GM19324 (cell line): Measurements from ENCODE around the gene FAM135A.
"Not testable (repeated sequence)": the region's sequence is repeated elsewhere in the genome, so short reads cannot be mapped to it uniquely, and the experiment has no call there.

ENCODE experiments used
- ATAC-seq: cut with Tn5 transposase; IDR thresholded peaks from one replicate; pipeline ENCODE4 v1.9.1; 2021; ENCODE audit warnings: mild to moderate bottlenecking, moderate library complexity; ENCODE audit not compliant: unreplicated experiment, low FRiP score

The FAM135A gene

DNA sequence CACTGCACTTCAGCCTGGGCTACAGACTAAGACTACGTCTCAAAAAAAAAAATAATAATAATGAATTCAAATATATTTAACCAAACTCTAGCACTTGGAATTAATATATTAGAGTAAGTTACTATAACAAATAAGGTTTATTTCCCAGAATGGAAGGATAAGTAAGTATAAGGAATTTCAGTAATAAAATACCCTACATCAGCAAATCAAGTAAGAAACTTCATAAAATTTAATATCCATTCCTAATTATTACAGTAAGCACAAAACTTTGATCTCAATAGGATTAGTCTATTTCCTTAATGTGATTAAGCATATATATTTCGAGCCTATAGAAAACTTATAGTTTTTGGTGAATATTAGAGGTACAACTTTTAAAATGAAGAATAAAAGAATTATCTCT is 116.7 kb downstream of the FAM135A start:
- ATAC-seq = no peak

DNA sequence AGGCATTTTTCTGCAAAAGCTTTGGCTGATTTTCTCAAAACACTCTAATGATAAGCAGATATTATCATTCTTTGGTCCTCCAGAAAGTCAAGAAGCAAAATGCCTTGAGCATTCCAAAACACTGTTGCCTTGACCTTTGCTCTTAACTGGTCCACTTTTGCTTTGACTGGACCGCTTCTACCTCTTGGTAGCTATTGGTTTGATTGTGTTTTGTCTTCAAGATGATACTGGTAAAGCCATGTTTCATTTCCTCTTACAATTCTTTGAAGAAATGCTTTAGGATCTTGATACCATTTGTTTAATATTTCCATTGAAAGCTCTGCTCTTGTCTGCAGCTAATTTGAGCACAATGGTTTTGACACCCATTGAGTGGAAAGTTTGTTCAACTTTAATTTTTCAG is 117.8 kb downstream of the FAM135A start:
- ATAC-seq = no peak

DNA sequence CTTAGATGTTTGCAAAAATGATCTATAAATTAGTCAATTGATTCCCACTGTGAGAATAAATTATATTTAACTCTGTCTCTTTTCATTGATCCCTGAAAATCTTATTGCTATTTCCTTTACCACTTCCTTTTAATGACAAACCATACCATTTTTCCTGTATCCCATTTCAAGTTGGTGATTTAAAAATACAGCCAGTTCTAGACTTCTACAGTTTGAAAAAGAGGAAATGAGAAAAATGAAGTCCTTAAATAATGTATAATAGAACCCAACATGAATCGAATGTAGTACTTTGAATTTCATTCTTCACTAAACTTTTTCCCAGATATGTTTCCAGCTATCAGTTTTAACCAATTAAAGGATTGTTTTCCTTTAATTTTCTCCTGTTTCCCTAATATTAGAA is 124.0 kb downstream of the FAM135A start:
- no peak for ATAC-seq

DNA sequence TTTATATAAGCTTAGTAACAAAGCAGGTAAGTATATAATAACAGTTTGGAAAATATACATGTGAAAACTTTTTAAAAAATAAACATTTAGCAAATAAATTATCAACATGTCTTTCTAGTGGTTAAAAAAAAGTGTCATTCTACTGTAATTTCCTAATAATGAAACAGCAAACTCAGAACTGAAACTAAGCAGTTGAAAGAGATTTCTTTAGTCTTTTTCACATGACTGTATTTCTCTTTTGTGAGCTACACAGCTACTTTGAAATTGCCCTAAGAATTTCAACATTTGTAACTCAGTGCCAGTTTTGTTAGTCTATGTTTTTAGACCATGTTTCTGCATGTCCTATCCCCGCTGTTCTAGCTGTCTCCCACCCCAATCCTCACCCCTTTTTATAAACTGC is 125.1 kb downstream of the FAM135A start:
- no peak for ATAC-seq

GRCh38 chr6:70547313-70547712 is 134.0 kb downstream of the FAM135A start:
- ATAC-seq = no peak

GRCh38 chr6:70547905-70548304 is 134.6 kb downstream of the FAM135A start:
- no peak for ATAC-seq

DNA sequence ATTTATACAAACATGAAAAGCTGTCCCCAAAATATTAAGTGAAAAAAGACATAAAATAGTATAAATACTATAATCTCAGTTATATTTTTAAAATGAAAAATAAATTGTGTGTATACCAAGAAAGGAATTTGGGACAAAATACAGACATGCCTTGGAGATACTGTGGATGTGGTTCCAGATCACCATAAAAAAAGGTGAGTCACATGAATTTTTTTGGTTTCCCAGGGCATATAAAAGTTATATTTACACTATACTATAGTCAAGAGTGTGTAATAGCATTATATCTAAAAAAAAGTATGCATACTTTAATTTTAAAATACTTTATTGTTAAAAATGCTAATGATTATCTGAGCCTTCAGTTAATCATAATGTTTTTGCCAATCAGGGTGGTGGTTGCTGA is 136.0 kb downstream of the FAM135A start:
- no peak for ATAC-seq

DNA sequence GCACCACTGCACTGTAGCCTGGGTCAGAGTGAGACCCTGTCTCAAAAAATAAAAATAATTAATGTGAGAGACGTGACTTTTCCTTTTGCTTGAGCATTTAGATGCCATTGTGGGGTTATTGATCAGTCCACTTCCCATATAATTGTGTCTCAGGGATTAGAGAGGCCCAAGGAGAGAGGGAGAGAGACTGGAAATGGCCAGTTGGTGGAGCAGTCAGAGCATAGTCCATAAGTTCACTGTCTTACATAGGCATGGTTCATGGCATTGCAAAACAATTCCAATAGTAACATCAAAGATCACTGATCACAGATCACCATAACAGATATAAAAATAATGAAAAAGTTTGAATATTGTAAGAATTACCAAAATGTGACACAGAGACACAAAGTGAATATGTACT is 138.3 kb downstream of the FAM135A start:
- no peak for ATAC-seq

GRCh38 chr6:70552286-70552940 is 139.1 kb downstream of the FAM135A start:
- ATAC-seq = not testable (repeated sequence)

- no peak for ATAC-seq
Measured at GRCh38 chr6:70552974-70553373, 139.7 kb downstream of the FAM135A start.

DNA sequence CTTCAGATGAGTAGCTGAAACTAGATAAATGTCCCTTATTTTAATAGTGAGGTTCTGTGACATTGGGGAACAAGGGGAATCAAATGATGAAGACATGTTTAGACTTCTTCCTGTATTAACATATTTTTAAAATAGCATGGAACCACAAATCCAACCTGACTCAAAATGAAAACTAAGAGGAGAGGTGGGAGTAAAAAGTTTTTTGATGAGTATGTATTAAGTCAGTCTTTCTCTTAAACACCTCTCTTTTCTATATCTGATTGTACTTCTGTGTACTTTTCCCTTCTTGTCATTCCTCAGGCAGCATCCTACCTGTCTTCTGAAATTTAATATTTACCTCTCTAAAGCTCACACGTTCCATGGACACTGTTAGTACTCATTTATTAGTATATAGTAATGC is 144.7 kb downstream of the FAM135A start:
- no peak for ATAC-seq

GRCh38 chr6:70562401-70562800 is 149.1 kb downstream of the FAM135A start:
- ATAC-seq = not testable (repeated sequence)

DNA sequence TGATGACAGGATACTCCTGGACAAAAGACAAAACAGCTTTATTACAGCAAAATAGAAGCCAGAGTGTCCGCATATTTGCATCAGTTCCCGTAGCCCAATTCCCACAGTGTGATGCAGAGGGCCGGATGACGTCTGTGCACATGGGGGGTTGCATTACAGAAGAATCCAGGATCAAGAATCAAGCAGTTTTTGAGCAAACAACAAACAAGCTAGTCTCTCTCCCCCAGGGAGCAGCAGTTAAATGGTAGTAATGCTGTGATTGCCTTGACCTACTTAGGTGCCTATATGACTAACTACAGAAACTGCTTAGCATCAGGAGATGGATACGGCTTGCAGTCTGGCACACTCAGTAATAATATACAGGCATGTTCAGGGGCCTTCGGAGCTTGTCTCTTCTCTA is 150.2 kb downstream of the FAM135A start:
- no peak for ATAC-seq

GRCh38 chr6:70566751-70567382 is 153.6 kb downstream of the FAM135A start, which contains the start of gene SDHAF4:
SDHAF4 (plus strand) TSS chr6:70566930; CDS start chr6:70566941, 11 bp downstream.
- ATAC-seq = peak; percentile 100

DNA sequence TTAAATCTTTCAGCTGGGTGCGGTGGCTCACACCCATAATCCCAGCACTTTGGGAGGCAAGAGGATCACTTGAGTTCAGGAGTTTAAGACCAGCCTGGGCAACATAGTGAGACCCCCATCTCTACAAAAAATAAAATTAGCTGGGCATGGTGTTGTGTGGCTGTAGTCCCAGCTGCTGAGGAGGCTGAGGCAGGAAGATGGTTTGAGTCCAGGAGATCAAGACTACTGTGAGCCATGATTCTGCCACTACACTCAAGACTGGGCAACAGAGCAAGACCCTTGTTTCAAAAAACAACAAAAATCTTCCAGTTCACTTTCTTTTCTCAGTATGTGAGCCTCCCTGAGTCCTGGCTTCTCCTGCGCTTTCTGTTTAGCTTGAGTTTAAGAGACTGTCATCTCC is 161.3 kb downstream of the FAM135A start:
- no peak for ATAC-seq

DNA sequence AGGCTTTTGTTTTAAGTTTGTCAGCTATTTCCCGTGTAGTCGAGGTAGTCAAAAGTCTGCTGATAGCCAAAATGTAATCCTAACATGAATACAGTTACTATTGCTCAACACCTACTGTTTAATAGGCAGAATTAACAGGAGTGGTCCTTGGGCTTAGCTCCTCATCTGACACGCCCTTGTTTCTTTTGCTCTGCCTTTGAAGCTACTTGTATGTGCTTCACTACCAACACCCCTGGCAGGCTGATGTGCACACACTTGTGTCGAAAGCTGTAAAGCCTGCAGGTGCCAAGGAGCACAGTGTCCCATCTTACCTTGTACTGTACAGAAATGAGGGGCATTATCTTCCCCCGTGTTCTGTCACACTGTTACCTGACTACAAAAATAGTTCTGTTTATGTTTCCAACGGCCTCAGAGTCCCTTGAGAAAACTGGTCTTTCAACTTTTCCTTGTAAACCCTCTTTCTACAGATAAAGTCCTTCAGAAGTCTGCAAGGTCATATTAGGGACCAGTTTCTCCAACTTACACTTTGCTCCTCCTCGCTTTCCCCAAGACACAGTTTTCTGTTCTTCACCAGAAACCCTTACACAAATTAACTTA is 162.7 kb downstream of the FAM135A start:
- no peak for ATAC-seq

DNA sequence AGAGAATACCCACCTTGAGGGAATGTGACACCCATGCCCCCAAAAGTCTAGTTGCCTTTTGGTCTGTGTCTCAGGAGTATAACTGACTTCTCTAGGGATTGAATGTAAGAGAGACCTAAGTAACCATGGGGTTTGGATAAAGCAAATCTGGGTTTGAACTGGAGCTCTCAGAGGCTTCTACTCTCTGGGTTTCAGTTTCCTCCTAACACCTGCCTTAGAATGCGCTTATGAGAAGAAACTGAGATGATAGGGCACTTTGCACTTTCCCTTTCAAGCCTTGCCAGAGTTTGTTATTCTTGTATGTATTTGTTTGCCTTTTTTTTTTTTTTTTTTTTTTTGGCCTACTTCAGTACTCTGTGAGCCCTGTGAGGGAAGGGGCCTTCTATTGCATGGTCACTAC is 172.8 kb downstream of the FAM135A start:
- peak; percentile 97 for ATAC-seq

DNA sequence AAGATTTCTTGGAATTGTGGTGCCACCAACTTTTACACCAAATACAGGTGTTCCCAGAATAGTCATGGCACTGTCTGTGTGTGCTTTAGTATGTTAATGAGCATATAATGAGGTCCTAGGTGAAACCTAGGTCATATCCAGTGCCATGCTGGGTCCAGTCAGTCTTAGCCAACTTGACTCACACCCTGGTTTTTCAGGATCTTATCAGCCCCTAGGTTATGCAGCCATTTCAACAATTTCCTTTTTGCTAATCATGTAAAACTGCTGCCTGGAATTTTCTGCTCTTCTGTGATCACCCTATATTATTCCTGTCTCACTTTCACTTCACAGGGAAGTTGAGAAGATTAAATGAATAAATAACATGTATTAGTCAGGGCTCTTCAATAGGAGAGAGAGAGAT is 177.1 kb downstream of the FAM135A start:
- no peak for ATAC-seq

- no peak for ATAC-seq
Measured at GRCh38 chr6:70592391-70593117, 179.2 kb downstream of the FAM135A start.

DNA sequence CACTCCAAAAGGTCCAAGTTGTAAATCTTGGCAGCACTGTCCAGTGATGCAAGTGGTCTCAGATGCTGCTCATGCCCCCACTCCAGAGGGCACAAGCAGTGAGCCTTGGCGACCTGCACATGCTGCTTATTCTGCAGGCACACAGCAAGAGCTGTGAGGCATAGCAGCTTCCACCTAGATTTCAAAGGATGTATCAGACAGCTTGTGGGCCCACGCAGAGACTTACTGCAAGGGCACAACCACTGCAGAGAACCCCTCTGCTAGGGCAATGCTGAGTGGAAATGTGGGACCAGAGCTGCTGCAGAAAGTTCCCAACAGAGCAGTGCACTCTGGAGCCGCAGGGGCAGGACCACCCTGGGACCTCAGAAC is 179.8 kb downstream of the FAM135A start:
- no peak for ATAC-seq

DNA sequence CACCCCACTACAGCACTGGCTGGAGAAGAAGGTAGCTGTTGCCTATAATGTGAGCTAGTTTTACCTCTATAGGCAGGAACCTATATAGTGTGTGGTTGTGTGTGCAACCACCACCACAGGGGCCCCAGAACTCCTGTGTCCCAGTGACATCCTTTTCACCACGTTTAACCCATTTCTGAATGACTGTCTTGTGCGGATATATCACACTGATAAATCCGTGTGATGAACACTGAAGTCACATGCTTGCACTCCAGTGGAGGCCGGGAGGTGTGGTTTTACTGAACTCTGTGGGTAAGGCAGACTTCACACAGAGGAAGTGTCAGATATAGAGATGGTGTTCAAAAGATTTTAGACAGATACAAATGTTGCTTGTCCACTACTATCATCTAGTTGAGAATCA is 185.9 kb downstream of the FAM135A start:
- ATAC-seq = no peak
